ENCODE data around the gene ESRP2.

ESRP2 gene

GRCh38 chr16:68282064-68282452 is 46.1 kb upstream of the ESRP2 start:
- Histone ChIP-seq H3K4me3 (ENCODE audit: low read depth, low read length) (no peak overlapping the region), H3K4me1 (ENCODE audit: control insufficient read depth, insufficient read depth, low read length) (no peaks in the 10 kb centered on the region), H3K27ac (ENCODE audit: extremely low read depth, low read depth, low read length) (no peak overlapping the region), H3K9me3 (ENCODE audit: control insufficient read depth, insufficient read depth, low read depth, low read length) (no peaks in the 10 kb centered on the region), H3K36me3 (ENCODE audit: control insufficient read depth in 2 of 2, insufficient read depth in 1 of 2, low read length in 2 of 2) (peaks cover 20 to 53% of the 10 kb centered on the region in 2 experiments; a peak in 2 of 3 replicates)
- ChIA-PET CTCF (no interaction called here), POLR2A (interaction anchor here (1.0 kb wide), 1 partner anchor 8 kb away, joined by 4 read pairs; no protein-coding TSS in a partner anchor)
- TF ChIP-seq ZNF223 (tag by site-specific recombination; IDR thresholded peaks at IDR 0.05): no peak

- POLR2A ChIA-PET: no interaction called here
- H3K4me3 ChIP-seq (ENCODE audit: low read depth, low read length): no peak overlapping the region
Measured at GRCh38 chr16:68281368-68282063, 45.6 kb upstream of the ESRP2 start.

More at GRCh38 chr16:68281368-68282063, 45.6 kb upstream of the ESRP2 start:
- CTCF ChIA-PET: no interaction called here
- Histone ChIP-seq H3K9me3 (ENCODE audit: control insufficient read depth, insufficient read depth, low read depth, low read length) (no peaks in the 10 kb centered on the region), H3K36me3 (ENCODE audit: control insufficient read depth in 2 of 2, insufficient read depth in 1 of 2, low read length in 2 of 2) (peaks cover 24 to 48% of the 10 kb centered on the region in 2 experiments; a peak in 2 of 3 replicates), H3K27ac (ENCODE audit: extremely low read depth, low read depth, low read length) (no peak overlapping the region), H3K4me1 (ENCODE audit: control insufficient read depth, insufficient read depth, low read length) (no peaks in the 10 kb centered on the region)
- TF ChIP-seq ZNF837 (tag by site-specific recombination; IDR thresholded peaks at IDR 0.05) (no peak), ZNF529 (tag by site-specific recombination; IDR thresholded peaks at IDR 0.05; ENCODE audit: insufficient replicate concordance) (no peak), GFI1B (tag by site-specific recombination; IDR thresholded peaks at IDR 0.05) (no peak), ZNF239 (tag by site-specific recombination; IDR thresholded peaks at IDR 0.05) (no peak), ZNF37A (tag by site-specific recombination; IDR thresholded peaks at IDR 0.05) (no peak), GLI2 (tag by site-specific recombination; IDR thresholded peaks at IDR 0.05; ENCODE audit: borderline replicate concordance, low read depth) (no peak), ZNF548 (tag by site-specific recombination; IDR thresholded peaks at IDR 0.05) (no peak), ZNF791 (tag by site-specific recombination; IDR thresholded peaks at IDR 0.05) (no peak), ZXDB (tag by site-specific recombination; IDR thresholded peaks at IDR 0.05) (no peak), ZNF10 (tag by site-specific recombination; IDR thresholded peaks at IDR 0.05) (no peak), SCRT2 (tag by site-specific recombination; IDR thresholded peaks at IDR 0.05) (no peak), TSHZ1 (tag by site-specific recombination; IDR thresholded peaks at IDR 0.05; ENCODE audit: borderline replicate concordance) (no peak), ZNF639 (tag by site-specific recombination; IDR thresholded peaks at IDR 0.05) (no peak), SCRT1 (tag by site-specific recombination; IDR thresholded peaks at IDR 0.05; ENCODE audit: borderline replicate concordance) (no peak), ZNF664 (tag by site-specific recombination; IDR thresholded peaks at IDR 0.05) (no peak), ZNF660 (tag by site-specific recombination; IDR thresholded peaks at IDR 0.05) (no peak), ZBTB17 (tag by site-specific recombination; IDR thresholded peaks at IDR 0.05) (no peak), ZNF792 (tag by site-specific recombination; IDR thresholded peaks at IDR 0.05) (no peak), ZSCAN30 (tag by site-specific recombination; IDR thresholded peaks at IDR 0.05) (no peak), ZNF366 (tag by site-specific recombination; conservative IDR thresholded peaks at IDR 0.05) (no peak)

All from HEK293 (cell line).